Measurements from ENCODE around the gene SIGLECL1. TPM values are rescaled to one million over a fixed set of nuclear protein-coding genes. Genes with fewer than 3 reads are reported as not detected.

The SIGLECL1 gene
- polyA plus RNA-seq, 4 donors, result not detected

- no peak for DNase-seq (ENCODE audit: low read depth in 4 of 4, low spot score in 2 of 4)
Measured at GRCh38 chr19:51294977-51295375, 44.1 kb downstream of the SIGLECL1 start.

GRCh38 chr19:51295382-51296126 lies 44.7 kb downstream of the SIGLECL1 start:
- DNase-seq (ENCODE audit: low read depth in 4 of 4, low spot score in 2 of 4), result no peak

GRCh38 chr19:51296336-51297093 lies 45.6 kb downstream of the SIGLECL1 start:
- no peak for DNase-seq (ENCODE audit: low read depth in 4 of 4, low spot score in 2 of 4)

GRCh38 chr19:51297406-51297805 lies 46.5 kb downstream of the SIGLECL1 start:
- no peak for DNase-seq (ENCODE audit: low read depth in 4 of 4, low spot score in 2 of 4)

- no peak for DNase-seq (ENCODE audit: low read depth in 4 of 4, low spot score in 2 of 4)
Measured at GRCh38 chr19:51301266-51301665, 50.4 kb downstream of the SIGLECL1 start.

GRCh38 chr19:51305479-51305878 lies 54.6 kb downstream of the SIGLECL1 start:
- no peak for DNase-seq (ENCODE audit: low read depth in 4 of 4, low spot score in 2 of 4)

- DNase-seq (ENCODE audit: low read depth in 4 of 4, low spot score in 2 of 4), result no peak
Measured at GRCh38 chr19:51311351-51312257, 60.7 kb downstream of the SIGLECL1 start, which contains the start of gene IGLON5. TSS of gene IGLON5 (plus strand) at chr19:51311644. CDS start at chr19:51311848, 204 bp downstream.

- DNase-seq (ENCODE audit: low read depth in 4 of 4, low spot score in 2 of 4), result no peak
Measured at GRCh38 chr19:51316688-51317087, 65.8 kb downstream of the SIGLECL1 start.

- DNase-seq (ENCODE audit: low read depth in 4 of 4, low spot score in 2 of 4), result no peak
Measured at GRCh38 chr19:51317376-51317775, 66.5 kb downstream of the SIGLECL1 start.

- no peak for DNase-seq (ENCODE audit: low read depth in 4 of 4, low spot score in 2 of 4)
Measured at GRCh38 chr19:51317968-51318367, 67.1 kb downstream of the SIGLECL1 start.

Other genes with a start within 250 kb of the SIGLECL1 start
- gene KLK8, start 249.5 kb upstream of the SIGLECL1 start, polyA plus RNA-seq (ENCODE audit: insufficient read length in 4 of 4), result 1 to 10 TPM in 3 of 4 donors, under 1 TPM in 1; 0.90 to 4.2 (median 2.2) TPM
- under 1 TPM; 0.13 to 0.48 (median 0.19) TPM for gene KLK10, start 231.4 kb upstream of the SIGLECL1 start, polyA plus RNA-seq (ENCODE audit: insufficient read length in 4 of 4)
- under 1 TPM; 0.30 to 0.81 (median 0.30) TPM for gene KLK11, start 224.5 kb upstream of the SIGLECL1 start, polyA plus RNA-seq (ENCODE audit: insufficient read length in 4 of 4)
- not detected for gene KLK12, start 216.1 kb upstream of the SIGLECL1 start, polyA plus RNA-seq (ENCODE audit: insufficient read length in 4 of 4)
- under 1 TPM; 0.22 to 0.66 (median 0.38) TPM for gene KLK13, start 186.0 kb upstream of the SIGLECL1 start, polyA plus RNA-seq (ENCODE audit: insufficient read length in 4 of 4)
- under 1 TPM in 2 of 4 donors, not detected in 2; 0.51 to 0.61 TPM for gene KLK14, start 168.2 kb upstream of the SIGLECL1 start, polyA plus RNA-seq (ENCODE audit: insufficient read length in 4 of 4)
- 1 to 10 TPM; 2.8 to 4.7 (median 3.8) TPM for gene CTU1, start 142.7 kb upstream of the SIGLECL1 start, polyA plus RNA-seq (ENCODE audit: insufficient read length in 4 of 4)
- 1 to 10 TPM in 3 of 4 donors, under 1 TPM in 1; 0.95 to 2.1 (median 1.5) TPM for gene SIGLEC9, start 126.2 kb upstream of the SIGLECL1 start, polyA plus RNA-seq (ENCODE audit: insufficient read length in 4 of 4)
- 1 to 10 TPM in 1 of 4 donors, under 1 TPM in 3; 0.52 to 1.1 (median 0.70) TPM for gene SIGLEC7, start 108.8 kb upstream of the SIGLECL1 start, polyA plus RNA-seq (ENCODE audit: insufficient read length in 4 of 4)
- 1 to 10 TPM; 1.4 to 2.6 (median 1.6) TPM for gene CD33, start 26.0 kb upstream of the SIGLECL1 start, polyA plus RNA-seq (ENCODE audit: insufficient read length in 4 of 4)
- gene IGLON5, start 60.6 kb downstream of the SIGLECL1 start, polyA plus RNA-seq (ENCODE audit: insufficient read length in 4 of 4), result 1 to 10 TPM; 2.9 to 4.5 (median 4.2) TPM
- 1 to 10 TPM; 4.2 to 5.6 (median 4.6) TPM for gene VSIG10L, start 91.1 kb downstream of the SIGLECL1 start, polyA plus RNA-seq (ENCODE audit: insufficient read length in 4 of 4)
- 100 to 1,000 TPM; 130 to 152 (median 143) TPM for gene ETFB, start 115.3 kb downstream of the SIGLECL1 start, polyA plus RNA-seq (ENCODE audit: insufficient read length in 4 of 4)
- gene CLDND2, start 117.9 kb downstream of the SIGLECL1 start, polyA plus RNA-seq (ENCODE audit: insufficient read length in 4 of 4), result 1 to 10 TPM in 3 of 4 donors, under 1 TPM in 1; 0.99 to 2.9 (median 2.1) TPM
- gene NKG7, start 121.6 kb downstream of the SIGLECL1 start, polyA plus RNA-seq (ENCODE audit: insufficient read length in 4 of 4), result 1 to 10 TPM in 3 of 4 donors, under 1 TPM in 1; 0.90 to 2.7 (median 2.0) TPM
- gene LIM2, start 136.9 kb downstream of the SIGLECL1 start, polyA plus RNA-seq (ENCODE audit: insufficient read length in 4 of 4), result under 1 TPM; 0.25 to 0.40 (median 0.32) TPM
- gene C19orf84, start 139.5 kb downstream of the SIGLECL1 start, polyA plus RNA-seq (ENCODE audit: insufficient read length in 4 of 4), result under 1 TPM in 3 of 4 donors, not detected in 1; 0.10 to 0.22 (median 0.16) TPM
- 1 to 10 TPM in 2 of 4 donors, under 1 TPM in 2; 0.76 to 2.1 (median 1.2) TPM for gene SIGLEC10, start 166.6 kb downstream of the SIGLECL1 start, polyA plus RNA-seq (ENCODE audit: insufficient read length in 4 of 4)
- gene SIGLEC8, start 207.4 kb downstream of the SIGLECL1 start, polyA plus RNA-seq (ENCODE audit: insufficient read length in 4 of 4), result under 1 TPM in 2 of 4 donors, not detected in 2; 0.04 to 0.07 TPM
- gene CEACAM18, start 227.5 kb downstream of the SIGLECL1 start, polyA plus RNA-seq (ENCODE audit: insufficient read length in 4 of 4), result not detected